ENCODE measurements around the gene NTSR1.

The NTSR1 gene

GRCh38 chr20:62736407-62737071 lies 27.9 kb downstream of the NTSR1 start:
- Histone ChIP-seq H3K4me3 (ENCODE audit: low read length, poor library complexity, severe bottlenecking) (no peak overlapping the region), H2AFZ (ENCODE audit: low read length) (no peak overlapping the region), H3K9ac (ENCODE audit: low read depth, low read length, poor library complexity, severe bottlenecking) (no peak overlapping the region), H3K9me2 (replicated peaks; ENCODE audit: low read depth, low read length) (no peaks in the 10 kb centered on the region), H3K27me3 (ENCODE audit: insufficient read depth, low read length, poor library complexity, severe bottlenecking) (no peaks in the 10 kb centered on the region), H3F3A (ENCODE audit: low read depth) (peaks cover 8% of the 10 kb centered on the region; the same call in 1 of the 2 replicates), H4K20me1 (ENCODE audit: insufficient read depth, low read length, poor library complexity, severe bottlenecking) (no peaks in the 10 kb centered on the region), H3K79me2 (ENCODE audit: insufficient read depth, low read length) (no peaks in the 10 kb centered on the region), H3K4me1 (ENCODE audit: insufficient read depth, low read length, poor library complexity, severe bottlenecking) (peaks cover 33% of the 10 kb centered on the region), H3K4me2 (ENCODE audit: low read depth, low read length, poor library complexity, severe bottlenecking) (no peak overlapping the region), H3K9me3 (ENCODE audit: insufficient read depth, low read depth, low read length) (no peaks in the 10 kb centered on the region), H3K36me3 (ENCODE audit: insufficient read depth, low read length) (no peaks in the 10 kb centered on the region)
- no peak for TF ChIP-seq CTCF (conservative IDR thresholded peaks at IDR 0.05; ENCODE audit: low read length)
- TF ChIP-seq EZH2phosphoT487 (IDR thresholded peaks at IDR 0.05; ENCODE audit: borderline replicate concordance): no peak

- Histone ChIP-seq H3K4me1 (ENCODE audit: insufficient read depth, low read length, poor library complexity, severe bottlenecking) (peaks cover 37% of the 10 kb centered on the region), H3K9ac (ENCODE audit: low read depth, low read length, poor library complexity, severe bottlenecking) (no peak overlapping the region), H3K79me2 (ENCODE audit: insufficient read depth, low read length) (no peaks in the 10 kb centered on the region), H4K20me1 (ENCODE audit: insufficient read depth, low read length, poor library complexity, severe bottlenecking) (no peaks in the 10 kb centered on the region), H3K9me2 (replicated peaks; ENCODE audit: low read depth, low read length) (no peaks in the 10 kb centered on the region), H3K27me3 (ENCODE audit: insufficient read depth, low read length, poor library complexity, severe bottlenecking) (no peaks in the 10 kb centered on the region), H3K9me3 (ENCODE audit: insufficient read depth, low read depth, low read length) (no peaks in the 10 kb centered on the region), H3K4me3 (ENCODE audit: low read length, poor library complexity, severe bottlenecking) (no peak overlapping the region), H3F3A (ENCODE audit: low read depth) (peaks cover 8% of the 10 kb centered on the region; the same call in 1 of the 2 replicates), H3K4me2 (ENCODE audit: low read depth, low read length, poor library complexity, severe bottlenecking) (no peak overlapping the region), H2AFZ (ENCODE audit: low read length) (no peak overlapping the region; the same call in 1 of the 2 replicates), H3K36me3 (ENCODE audit: insufficient read depth, low read length) (no peaks in the 10 kb centered on the region)
- no peak for TF ChIP-seq CTCF (conservative IDR thresholded peaks at IDR 0.05; ENCODE audit: low read length)
- TF ChIP-seq EZH2phosphoT487 (IDR thresholded peaks at IDR 0.05; ENCODE audit: borderline replicate concordance): no peak
Observed at GRCh38 chr20:62737271-62737811, 28.7 kb downstream of the NTSR1 start.

GRCh38 chr20:62738025-62738881 lies 29.6 kb downstream of the NTSR1 start:
- Histone ChIP-seq H3F3A (ENCODE audit: low read depth) (peaks cover 8% of the 10 kb centered on the region; the same call in 1 of the 2 replicates), H4K20me1 (ENCODE audit: insufficient read depth, low read length, poor library complexity, severe bottlenecking) (no peaks in the 10 kb centered on the region), H3K4me3 (ENCODE audit: low read length, poor library complexity, severe bottlenecking) (no peak overlapping the region), H3K9me3 (ENCODE audit: insufficient read depth, low read depth, low read length) (no peaks in the 10 kb centered on the region), H3K36me3 (ENCODE audit: insufficient read depth, low read length) (no peaks in the 10 kb centered on the region), H3K4me1 (ENCODE audit: insufficient read depth, low read length, poor library complexity, severe bottlenecking) (peaks cover 37% of the 10 kb centered on the region), H3K4me2 (ENCODE audit: low read depth, low read length, poor library complexity, severe bottlenecking) (no peak overlapping the region), H3K9ac (ENCODE audit: low read depth, low read length, poor library complexity, severe bottlenecking) (peak overlapping the region; percentile 12), H2AFZ (ENCODE audit: low read length) (no peak overlapping the region), H3K9me2 (replicated peaks; ENCODE audit: low read depth, low read length) (no peaks in the 10 kb centered on the region), H3K79me2 (ENCODE audit: insufficient read depth, low read length) (no peaks in the 10 kb centered on the region), H3K27me3 (ENCODE audit: insufficient read depth, low read length, poor library complexity, severe bottlenecking) (no peaks in the 10 kb centered on the region)
- TF ChIP-seq CTCF (conservative IDR thresholded peaks at IDR 0.05; ENCODE audit: low read length): no peak
- TF ChIP-seq EZH2phosphoT487 (IDR thresholded peaks at IDR 0.05; ENCODE audit: borderline replicate concordance): no peak

Measured in Loucy (cell line).